ENCODE measurements around the gene DSG4. TPM values are rescaled to one million over a fixed set of nuclear protein-coding genes. Genes with fewer than 3 reads are reported as not detected.

Gene DSG4
- polyA plus RNA-seq, 5 donors = not detected

- no peak for DNase-seq
Measured at GRCh38 chr18:31409276-31409675, 32.7 kb downstream of the DSG4 start.

DNA sequence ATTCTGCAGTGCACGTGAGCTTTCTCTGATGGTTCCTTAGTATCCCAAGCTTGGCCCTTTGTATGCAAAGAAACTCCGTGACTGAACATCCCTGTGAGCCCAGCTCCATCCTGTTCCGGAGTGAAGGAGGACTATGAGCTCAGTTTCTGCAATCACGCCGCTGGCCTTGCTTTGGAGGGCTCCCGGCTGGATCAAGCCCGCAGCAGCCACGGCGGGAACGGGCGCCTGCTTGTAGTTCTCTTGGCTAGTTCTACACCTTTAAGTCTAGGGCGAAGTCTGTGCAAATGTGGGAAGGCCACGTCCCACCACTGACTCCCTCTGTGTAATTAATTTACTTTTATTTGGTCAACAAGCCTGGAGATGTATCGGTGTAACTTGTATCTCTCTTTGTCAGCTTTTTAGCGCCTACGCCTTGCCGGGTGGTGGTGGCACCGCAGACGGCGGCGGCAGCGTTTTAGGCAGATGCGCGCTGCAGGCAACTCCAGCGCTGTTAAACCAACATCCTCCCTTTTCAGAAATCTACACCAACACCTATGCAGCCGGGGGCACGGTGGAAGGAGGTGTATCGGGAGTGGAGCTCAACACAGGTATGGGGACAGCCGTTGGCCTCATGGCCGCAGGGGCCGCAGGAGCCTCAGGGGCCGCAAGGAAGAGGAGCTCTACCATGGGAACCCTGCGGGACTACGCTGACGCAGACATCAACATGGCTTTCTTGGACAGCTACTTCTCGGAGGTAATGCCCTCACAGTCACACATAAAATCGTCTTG, 34.3 kb downstream of the DSG4 start:
- DNase-seq = no peak

DNA sequence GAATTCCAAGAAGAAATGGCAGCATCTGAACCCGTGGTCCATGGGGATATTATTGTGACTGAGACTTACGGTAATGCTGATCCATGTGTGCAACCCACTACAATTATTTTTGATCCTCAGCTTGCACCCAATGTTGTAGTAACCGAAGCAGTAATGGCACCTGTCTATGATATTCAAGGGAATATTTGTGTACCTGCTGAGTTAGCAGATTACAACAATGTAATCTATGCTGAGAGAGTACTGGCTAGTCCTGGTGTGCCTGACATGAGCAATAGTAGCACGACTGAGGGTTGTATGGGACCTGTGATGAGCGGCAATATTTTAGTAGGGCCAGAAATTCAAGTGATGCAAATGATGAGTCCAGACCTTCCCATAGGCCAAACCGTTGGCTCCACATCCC, 36.6 kb downstream of the DSG4 start:
- no peak for DNase-seq

DNA sequence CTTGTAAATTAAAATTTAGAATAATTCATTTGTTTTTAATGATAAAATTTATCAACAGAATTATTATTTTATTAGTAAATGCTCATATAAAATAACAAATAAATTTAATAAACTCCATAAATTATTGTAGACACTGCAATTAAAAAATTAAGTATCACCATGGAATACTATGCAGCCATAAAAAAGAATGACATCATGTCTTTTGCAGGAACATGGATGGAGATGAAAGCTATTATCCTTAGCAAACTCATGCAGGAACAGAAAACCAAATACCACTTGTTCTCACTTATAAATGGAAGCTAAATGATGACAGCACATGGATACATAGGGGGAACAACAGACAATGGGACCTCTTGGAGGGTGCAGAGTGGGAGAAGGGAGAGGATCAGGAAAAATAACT, 41.3 kb downstream of the DSG4 start:
- DNase-seq = no peak

- no peak for DNase-seq
Measured at GRCh38 chr18:31419457-31419932, 42.9 kb downstream of the DSG4 start.

DNA sequence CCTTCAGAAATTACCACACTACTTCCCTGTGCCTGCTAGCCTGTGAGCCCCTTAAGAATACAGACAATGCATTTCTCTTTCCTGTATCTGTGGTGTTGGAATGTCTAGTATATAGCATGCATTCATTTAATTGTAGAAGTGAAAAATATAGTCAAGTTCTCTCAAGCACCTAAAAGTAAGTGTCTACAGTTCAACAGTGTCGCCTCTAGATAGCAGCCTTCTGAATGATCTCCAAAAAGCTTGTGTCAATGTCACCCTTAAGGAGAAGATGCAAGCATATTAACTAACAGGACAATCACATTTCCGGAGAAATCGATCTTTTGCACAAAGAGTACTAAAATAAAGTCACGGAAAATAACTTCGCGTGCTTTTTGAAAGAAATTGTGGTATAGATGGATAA, 43.5 kb downstream of the DSG4 start:
- no peak for DNase-seq

DNA sequence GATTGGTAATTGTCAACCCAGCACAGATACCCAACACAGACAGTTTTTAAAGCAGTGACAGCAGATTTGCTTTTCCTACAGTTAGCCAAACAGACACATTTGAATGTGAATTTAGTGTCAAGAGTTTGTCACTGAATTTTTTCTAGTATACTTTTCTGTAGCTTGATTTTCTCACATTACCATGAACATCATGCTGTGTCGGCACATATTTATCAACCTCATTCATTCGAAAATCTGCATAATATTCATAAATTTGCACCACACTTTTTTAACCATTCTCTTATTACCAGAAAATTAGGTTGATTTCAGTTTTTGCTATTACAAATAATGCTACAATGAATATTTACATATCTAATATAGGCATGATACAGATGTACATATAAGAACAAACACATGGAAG, 43.9 kb downstream of the DSG4 start:
- DNase-seq = no peak

DNA sequence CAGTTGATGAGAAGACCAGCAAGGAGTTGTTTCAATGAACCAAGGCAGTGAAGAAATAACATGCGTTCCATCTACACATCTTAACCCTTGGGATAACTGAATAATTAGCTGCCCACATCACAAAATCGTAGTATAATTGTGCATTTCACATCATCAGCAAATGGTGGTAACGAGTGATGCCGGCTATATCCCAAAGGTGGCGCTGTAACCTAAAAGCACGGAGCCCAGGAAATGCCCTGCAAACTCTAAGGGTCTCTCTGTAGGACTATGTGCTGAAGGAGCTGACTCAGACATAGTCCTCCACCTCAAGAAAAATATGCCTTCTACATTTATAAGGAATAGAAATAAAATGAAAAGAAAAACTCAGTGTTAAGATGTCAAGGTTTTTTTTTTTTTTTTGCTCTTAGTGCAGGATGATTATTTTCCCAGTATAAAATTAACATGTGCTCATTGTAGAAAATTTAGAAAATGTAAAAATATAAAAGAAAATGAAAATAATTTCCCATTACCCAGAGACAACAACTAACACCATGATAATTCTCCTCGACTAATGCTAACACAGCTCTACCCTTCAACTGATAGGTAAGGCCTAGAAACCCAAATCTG, 47.9 kb downstream of the DSG4 start:
- DNase-seq = no peak

DNA sequence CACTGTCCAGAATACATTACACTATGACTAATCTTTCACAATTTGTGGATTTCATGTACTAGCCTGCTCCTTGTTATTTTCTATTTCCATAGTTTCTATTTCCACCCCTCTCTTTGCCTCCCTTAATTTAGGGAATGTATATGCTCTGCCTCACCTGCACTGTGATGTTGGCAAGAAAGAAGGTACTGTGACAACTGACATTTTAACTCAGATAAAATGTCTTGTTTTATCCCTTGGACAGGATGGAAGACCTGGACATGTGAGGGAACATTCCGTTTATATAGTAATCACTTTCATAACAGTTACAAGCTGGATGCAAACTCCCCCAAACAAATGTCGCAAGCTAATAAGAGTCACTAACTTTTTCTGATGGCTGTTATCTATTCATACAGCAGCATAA, 49.4 kb downstream of the DSG4 start:
- DNase-seq = no peak

DNA sequence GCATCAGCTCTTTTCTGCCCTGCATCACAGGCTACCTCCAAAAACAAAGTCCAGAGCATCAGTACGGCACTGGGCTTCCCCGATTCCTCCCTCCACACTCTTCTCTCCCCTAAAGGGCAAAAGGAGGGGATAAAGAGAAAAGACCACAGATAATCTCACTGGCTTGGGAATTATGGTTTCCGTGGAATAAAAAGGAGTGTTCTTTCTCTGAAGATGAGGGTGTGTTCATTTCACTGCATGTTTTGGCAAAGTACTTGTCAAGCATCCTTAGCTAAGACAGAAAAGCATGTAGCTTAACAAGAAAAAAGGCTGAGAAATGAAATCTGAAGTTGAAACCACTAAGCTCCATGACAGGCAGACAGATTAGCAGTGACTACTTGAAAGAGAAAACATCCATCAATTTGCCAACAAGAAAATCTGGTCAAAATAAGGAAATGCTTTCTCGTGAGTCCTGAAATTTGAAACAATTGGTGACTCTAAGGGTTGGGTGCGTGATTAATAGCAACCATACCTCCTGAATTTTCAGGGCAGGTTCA, 50.4 kb downstream of the DSG4 start:
- no peak for DNase-seq

- no peak for DNase-seq
Measured at GRCh38 chr18:31428211-31428610, 51.6 kb downstream of the DSG4 start.

GRCh38 chr18:31429623-31430022, 53.0 kb downstream of the DSG4 start:
- no peak for DNase-seq

DNA sequence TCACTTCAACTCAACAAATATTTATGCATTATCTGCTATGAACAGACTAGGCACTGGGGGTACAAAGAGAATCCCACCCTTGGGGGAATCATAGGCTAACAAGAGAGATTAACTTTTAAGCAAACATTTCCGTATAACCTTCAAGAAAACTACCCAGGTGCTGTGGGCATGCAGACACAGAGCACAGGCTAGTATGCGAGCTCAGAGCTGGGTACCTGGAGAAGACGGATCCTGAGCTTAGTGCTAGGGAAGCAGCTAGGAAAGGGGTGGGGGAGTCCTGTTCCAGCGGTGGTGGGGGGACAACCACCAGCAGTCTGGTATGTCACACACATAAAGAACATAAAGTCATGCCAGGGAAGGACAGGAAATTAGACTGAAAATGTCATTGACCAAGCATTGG, 53.5 kb downstream of the DSG4 start:
- DNase-seq = no peak

DNA sequence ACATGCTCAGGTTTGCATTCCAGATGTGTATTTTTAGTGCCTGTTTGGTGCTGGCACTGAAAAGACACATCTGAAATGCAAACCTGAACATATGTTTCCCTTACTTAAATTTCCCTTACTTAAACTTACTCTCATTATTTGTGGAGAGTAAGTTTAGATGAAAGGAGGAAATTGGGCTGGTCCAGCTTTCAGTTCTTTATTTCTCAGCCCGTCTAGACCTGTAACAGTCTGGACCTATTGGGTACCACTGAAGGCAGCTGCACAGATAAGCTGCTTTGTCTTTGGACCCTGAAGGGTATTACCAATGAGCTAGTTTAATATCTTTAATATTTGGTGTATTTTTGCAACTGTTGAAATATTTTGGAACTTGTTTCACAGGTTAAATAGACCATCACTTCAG, 54.0 kb downstream of the DSG4 start:
- no peak for DNase-seq

DNA sequence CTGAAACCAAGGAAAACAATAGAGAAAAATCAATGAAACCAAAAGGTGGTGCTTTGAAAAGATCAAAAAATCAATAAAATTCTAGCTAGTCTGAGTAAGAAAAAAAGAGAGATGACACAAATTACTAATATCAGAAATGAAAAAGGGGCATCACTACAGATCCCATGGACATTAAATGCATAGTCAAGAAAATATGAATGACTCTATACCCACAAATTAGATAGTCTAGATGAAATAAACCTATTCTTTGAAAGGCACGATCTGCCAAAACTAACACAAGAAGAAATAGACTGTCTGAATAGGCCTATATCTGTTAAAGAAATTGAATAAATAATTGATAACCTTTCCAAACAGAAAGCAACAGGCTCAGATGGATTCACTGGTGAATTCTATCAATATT, 55.7 kb downstream of the DSG4 start:
- DNase-seq = no peak

DNA sequence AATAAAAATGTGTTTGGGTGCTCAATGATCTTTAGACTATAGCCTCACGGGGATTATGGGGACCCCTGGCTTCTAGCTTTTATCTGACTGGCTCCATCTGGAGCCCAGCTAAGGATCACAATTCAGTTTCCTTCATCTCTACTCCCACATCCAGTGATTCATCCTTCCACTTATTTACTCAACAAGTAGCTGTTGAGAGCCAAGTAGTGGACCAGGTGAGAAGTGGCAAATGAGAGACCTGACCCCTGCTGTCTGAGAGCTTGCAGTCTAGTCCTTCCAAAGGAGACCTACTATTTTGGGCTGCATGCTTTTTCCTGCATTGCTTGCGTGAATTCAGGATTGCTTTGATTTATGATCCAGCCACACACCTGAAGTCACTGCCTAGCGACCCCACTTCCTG, 60.2 kb downstream of the DSG4 start:
- DNase-seq = no peak

DNA sequence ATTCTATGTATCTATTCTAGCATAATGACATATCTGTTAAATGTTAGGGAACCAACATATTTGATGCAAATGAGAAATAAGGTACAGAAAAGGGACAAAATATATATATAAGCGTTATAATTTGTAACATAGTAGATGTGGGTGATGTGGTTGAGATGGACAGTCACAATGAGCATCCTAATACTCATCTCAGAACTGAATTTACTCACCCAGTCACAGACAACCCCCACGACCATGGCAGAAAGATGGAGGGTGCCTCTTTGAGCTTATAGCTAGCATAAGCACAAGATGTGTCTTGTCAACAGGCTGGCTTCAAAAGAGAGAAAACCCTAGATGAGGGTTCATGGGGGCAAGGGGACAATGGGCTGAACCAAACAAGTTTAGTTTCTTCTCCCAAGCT, 61.8 kb downstream of the DSG4 start:
- no peak for DNase-seq

DNA sequence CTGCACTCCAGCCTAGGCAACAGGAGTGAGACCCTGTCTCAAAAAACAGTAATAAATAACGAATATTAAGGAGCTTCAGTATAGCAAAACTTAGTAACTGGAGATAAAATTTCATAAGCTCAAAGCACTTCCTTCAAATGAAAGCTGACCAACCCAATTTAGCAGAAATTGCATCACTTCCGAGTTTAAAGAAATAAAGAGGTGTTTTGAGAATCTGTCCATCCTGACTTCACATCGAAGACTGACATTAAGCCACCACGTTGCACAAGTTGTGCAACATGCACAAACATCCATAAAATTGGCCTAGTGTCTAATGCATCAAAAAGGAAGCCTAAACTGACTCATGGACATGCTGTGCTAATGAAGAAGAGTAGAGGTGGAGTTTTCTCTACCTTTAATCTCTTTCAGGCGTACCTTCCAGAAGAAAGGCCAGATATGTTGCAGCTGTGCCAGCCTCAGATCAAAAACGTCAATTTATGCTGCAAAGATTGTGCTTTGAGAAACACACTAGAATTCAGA, 63.3 kb downstream of the DSG4 start:
- no peak for DNase-seq

DNA sequence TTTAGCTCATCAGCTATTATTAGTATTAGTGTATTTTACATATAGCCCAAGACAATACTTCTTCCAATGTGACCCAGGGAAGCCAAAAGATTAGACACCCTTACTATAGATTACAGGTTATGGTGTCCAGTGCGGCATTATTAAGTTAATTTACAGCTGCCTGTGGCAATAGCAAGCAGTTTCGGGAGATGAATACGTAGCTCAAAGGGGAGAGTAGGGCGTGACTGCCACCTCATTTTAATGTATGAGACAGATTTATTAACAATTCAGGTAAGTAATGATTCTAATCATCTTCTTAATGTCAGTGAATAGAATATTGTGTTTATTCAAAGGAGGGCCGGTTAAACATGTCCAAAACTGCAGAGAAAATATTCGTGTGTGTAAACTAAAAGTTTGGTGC, 64.2 kb downstream of the DSG4 start:
- no peak for DNase-seq

GRCh38 chr18:31441493-31441892, 64.9 kb downstream of the DSG4 start:
- DNase-seq = no peak

GRCh38 chr18:31444142-31444541, 67.6 kb downstream of the DSG4 start:
- DNase-seq = no peak

DNA sequence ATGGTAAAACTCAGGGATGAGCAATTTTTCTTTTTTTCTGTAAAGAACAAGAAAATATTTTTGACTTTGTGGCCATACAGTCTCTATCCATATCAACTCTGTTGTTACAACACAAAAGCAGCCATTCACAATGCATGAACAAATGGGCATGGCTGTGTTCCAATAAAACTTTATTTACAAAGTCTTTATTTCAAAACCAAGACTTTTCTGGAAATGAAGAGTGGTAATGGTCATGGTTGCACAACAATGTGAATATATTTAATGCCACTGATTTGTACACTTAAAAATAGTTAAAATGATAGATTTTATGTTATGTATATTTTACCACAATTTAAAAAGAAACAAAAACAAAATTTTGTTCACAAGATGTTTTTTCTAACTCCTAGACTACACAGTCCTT, 69.3 kb downstream of the DSG4 start:
- no peak for DNase-seq

DNA sequence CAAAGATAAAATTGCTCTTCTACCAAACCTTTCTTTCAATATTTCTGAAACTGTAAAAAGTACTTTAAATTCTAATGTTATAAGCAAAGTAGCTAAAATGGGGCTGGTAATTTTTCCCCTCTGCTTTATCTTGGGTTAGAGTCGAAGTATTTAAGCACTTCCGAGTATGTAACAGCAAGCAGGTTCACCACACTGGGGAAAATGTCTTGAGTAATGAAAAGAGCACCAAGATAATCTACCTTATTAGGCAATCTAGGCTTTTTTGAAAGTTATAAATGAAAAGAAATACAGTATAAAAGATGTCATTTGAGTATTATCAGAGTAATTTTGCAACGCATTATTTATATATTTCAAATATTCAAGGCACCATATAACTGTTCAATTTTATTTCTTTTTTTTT, 70.3 kb downstream of the DSG4 start:
- DNase-seq = no peak

Measured in right lung (tissue), 5 donors.